Frontal cortex (tissue), 4 donors: ENCODE data around the gene TOMM22. TPM values are rescaled to one million over a fixed set of nuclear protein-coding genes. Genes with fewer than 3 reads are reported as not detected.
A peak's percentile ranks its signal among the peaks of the same experiment; 100 is the strongest.
"Not testable (repeated sequence)": the region's sequence is repeated elsewhere in the genome, so short reads cannot be mapped to it uniquely, and the experiment has no call there.

Experiments
- DNase-seq, 2 donors: peaks; one replicate each; pipeline ENCODE4 v3.0.0; 2012; ENCODE audit warnings: low spot score in 2 of 2
- FAIRE-seq: peaks from 2 replicates; lab custom pipeline; 2012; peaks lifted over from hg19 to GRCh38; lab: Jason Lieb, UNC
- total RNA-seq: library from RNA; depleted of rRNA; stranded (reverse); fragments of >200 nt; gene quantifications from one replicate; pipeline ENCODE4 v1.2.3, GENCODE V29; 2014
- donor health status: control.
- donor health status: control.
- donor health status: control.

TOMM22 gene
- total RNA-seq, result 66.4 TPM

- no peak for FAIRE-seq
- DNase-seq, result peak; percentile 92 to 96
Measured at GRCh38 chr22:38681582-38682335, at the start of gene TOMM22. Gene TOMM22 (plus strand): TSS chr22:38681957. CDS start chr22:38681979, 22 bp downstream.

GRCh38 chr22:38632528-38632927, 49.2 kb upstream of the TOMM22 start:
- DNase-seq (no peak), FAIRE-seq (no peak)

DNA sequence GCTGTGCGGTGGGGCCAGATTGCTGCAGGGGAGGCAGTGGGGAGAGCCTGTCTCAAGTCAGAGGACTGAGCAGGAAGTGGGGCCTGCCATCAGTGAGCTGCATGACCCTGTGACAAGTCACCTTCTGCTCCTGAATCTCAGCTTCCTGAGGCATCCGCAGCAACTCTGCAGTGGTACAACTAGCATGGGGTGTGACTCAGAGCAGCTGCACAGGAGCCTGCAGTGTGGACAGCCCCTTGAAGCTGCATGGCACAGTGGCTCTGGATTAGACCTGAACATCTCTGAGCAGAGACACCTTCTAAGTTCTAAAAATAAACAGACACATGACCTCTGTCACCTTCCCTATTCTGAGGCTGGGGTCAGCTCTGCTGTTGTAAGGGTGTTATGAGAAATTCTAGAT, 43.5 kb upstream of the TOMM22 start:
- no peak for FAIRE-seq
- no peak for DNase-seq

DNA sequence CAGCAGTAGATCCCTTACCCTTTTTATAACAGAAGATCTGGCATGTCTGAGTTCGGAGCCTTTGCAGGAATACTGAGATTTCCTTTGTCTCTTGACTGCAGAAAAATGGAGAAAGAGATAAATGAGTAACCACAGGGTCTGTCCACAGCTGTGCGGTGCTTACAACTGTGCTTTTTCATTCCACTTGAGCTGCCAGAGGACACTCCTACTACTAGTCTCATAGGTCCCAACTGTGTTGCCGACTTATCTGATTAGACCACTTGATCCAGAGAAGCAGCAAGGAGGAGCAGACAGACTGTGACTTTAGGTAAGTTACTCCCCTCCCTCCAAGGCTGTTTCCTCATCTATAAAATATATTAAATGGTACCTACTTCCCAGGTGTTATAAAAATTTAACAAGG, 43.0 kb upstream of the TOMM22 start:
- DNase-seq (no peak), FAIRE-seq (no peak)

GRCh38 chr22:38641476-38642040, 40.2 kb upstream of the TOMM22 start:
- FAIRE-seq (no peak), DNase-seq (peak in 1 of 2 donors; percentile 27)

DNA sequence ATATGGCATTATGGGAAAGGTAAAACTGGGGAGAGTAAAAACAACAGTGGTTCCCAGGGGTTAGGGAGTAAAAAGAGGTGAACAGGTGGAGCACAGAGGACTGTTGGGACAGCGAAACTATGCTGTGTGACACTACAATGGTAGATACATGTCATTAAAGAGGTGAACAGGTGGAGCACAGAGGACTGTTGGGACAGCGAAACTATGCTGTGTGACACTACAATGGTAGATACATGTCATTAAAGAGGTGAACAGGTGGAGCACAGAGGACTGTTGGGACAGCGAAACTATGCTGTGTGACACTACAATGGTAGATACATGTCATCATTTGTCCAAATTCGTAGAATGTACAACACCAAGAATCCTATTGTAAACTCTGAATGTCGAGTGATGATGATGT, 37.5 kb upstream of the TOMM22 start:
- not testable (repeated sequence) for DNase-seq, FAIRE-seq

GRCh38 chr22:38645430-38645829, 36.3 kb upstream of the TOMM22 start:
- FAIRE-seq, result no peak

DNA sequence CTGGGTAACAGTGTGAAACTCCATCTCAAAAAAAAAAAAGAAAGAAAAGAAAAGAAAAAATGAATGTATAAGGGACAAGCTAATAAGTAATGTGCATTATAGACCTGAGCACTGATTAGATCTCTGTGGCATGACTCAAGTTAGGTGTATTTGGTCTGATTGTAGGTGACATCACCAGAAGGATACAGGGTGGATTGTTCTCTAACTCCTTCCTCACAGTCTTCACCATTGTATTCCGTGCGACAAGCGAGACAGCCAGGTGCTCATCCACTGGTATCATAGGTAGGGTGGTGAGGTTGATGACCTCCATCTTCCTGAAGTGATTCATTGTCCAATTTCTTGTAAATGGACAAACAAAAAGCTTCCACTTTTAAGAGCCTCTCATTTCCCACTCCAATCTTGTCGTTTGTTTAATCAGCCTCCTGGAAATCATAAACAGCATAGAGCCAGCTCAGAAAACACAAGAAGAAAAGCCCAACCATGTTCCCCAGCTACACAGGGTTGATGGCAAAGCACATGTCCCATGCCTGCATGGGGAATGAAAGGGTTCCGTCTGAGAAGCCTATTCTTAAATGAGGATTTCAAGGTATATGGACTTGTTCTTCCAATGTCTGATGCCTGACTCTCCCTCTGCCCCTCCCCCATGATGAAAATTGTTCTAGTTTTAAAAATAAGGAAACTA, 31.8 kb upstream of the TOMM22 start:
- FAIRE-seq (no peak), DNase-seq (no peak)

More at GRCh38 chr22:38645430-38645829, 36.3 kb upstream of the TOMM22 start:
- no peak for DNase-seq

DNA sequence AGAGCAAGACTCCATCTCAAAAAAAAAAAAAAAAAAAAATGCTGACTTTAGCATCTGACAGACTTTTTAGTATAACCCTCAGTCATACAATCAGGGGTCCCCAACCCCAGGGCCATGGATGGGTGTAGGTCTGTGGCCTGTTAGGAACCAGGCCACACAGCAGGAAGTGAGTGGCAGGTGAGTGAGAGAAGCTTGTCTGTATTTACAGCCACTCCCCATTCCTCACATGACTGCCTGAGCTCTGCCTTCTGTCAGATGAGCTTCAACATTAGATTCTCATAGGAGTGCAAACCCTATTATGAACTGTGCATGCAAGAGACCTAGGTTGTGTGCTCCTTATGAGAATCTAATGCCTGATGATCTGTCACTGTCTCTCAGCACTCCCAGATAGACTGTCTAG, 28.9 kb upstream of the TOMM22 start:
- FAIRE-seq (no peak), DNase-seq (no peak)

- FAIRE-seq (no peak), DNase-seq (no peak)
Measured at GRCh38 chr22:38653741-38654140, 28.0 kb upstream of the TOMM22 start.

GRCh38 chr22:38655519-38656255, 26.1 kb upstream of the TOMM22 start:
- FAIRE-seq (no peak), DNase-seq (peak in 1 of 2 donors; percentile 25)

GRCh38 chr22:38656256-38657044, 25.3 kb upstream of the TOMM22 start, which contains the start of the genes CBY1 and FAM227A:
Gene CBY1 (plus strand): TSS chr22:38656638. CDS start chr22:38668055, 11,417 bp downstream.
Gene FAM227A (minus strand): TSS chr22:38656392. CDS start chr22:38650168, 6,224 bp downstream.
- FAIRE-seq (no peak), DNase-seq (peak; percentile 90 to 97)

GRCh38 chr22:38657045-38657909, 24.5 kb upstream of the TOMM22 start:
- FAIRE-seq (no peak), DNase-seq (no peak)

DNA sequence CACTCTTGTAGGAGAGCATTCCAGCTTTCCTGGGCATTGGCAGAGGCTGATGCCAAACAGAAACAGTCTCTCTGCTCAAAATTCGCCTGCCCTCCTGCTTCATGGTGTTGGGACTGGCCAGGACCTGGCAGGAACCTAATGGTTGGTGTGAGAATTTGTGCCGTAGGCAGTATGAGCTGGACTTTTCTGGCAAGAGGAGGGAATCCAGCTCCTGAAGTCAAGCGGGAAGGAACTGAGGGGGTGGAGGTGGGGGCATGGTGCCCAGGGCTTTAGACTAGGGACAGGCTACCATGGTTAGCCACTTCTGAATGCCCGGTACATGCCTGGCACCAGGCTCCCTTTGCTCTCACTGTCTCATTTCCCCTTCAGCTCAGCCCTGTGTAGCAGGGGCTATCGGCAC, 6.9 kb upstream of the TOMM22 start:
- no peak for FAIRE-seq
- DNase-seq, result peak in 1 of 2 donors; percentile 37

DNA sequence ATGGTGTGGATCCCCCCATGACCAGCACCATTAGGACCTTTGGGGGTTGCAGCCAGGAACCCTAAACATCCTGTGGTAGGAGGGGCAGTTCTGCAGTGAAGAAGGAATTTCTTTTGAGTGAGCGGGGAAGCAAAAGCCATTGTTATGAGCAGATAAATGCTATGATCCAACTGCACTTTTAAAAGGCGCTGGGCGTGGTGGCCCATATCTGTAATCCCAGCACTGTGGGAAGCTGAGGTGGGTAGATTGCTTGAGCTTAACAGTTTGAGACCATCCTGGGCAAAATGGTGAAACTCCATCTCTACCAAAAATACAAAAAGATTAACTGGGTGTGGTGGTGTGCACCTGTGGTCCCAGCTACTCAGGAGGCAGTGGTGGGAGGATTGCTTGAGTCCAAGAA, 5.9 kb upstream of the TOMM22 start:
- no peak for FAIRE-seq
- DNase-seq, result no peak

GRCh38 chr22:38684895-38685294, 3.1 kb downstream of the TOMM22 start:
- DNase-seq (no peak), FAIRE-seq (no peak)

DNA sequence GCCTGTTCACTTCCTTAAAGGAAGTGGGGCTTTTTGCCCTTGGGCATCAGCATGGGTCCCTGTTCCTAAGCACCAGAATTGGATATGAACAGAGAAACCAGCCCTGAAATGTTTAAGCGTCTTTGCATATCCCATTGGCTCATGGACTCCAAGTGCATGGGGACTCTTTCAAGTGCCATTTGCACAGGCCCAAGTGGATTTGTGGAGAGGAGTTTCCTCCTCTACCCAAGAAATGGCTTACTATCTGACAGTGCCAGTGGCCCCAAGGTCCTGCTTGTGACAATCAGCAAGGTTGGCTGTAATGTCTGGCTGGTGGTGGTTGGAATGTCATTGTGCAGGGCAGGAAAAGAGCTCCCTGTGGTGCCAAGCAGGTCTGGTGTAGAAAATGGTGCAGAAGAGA, 4.0 kb downstream of the TOMM22 start:
- FAIRE-seq (no peak), DNase-seq (no peak)

DNA sequence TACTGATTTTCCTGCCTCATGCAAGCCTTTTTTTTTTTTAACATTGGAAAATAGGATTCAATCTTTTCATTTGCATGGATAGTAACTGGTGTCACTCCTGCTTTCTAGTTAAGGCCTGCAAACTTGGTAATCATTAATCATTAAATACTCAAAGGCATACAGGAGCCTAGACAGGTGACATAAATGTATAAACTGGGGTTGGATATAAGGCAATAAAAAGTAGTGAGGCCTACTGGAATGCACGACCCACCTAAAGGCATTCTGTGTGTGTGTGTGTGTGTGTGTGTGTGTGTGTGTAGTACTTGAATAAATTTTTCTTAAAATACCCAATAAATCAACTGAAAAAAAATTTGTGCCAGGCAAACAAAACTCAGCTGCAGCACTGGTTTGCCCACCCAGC, 7.9 kb downstream of the TOMM22 start:
- no peak for FAIRE-seq
- DNase-seq, result no peak
